CD4-positive, CD25-positive, alpha-beta regulatory T cell (primary cell): ENCODE data around the gene ZCCHC3. TPM values are rescaled to one million over a fixed set of nuclear protein-coding genes. Genes with fewer than 3 reads are reported as not detected.

Experiments used
- ATAC-seq, 2 donors: fragments of 150-1000 bp; cut with Tn5 transposase; one replicate each; pipeline ENCODE4 v1.10.0; 2021; ENCODE audit warnings: low read depth in 2 of 2, moderate number of reproducible peaks in 2 of 2, moderate library complexity in 1 of 2
- DNase-seq, 3 donors: peaks; one replicate each; pipeline versions ENCODE4 v3.0.0 to v3.0.0-alpha.2; 2012 to 2022; ENCODE audit warnings: mixed read lengths in 1 of 3
- H3K27ac ChIP-seq: one replicate; pipeline ENCODE4 v1.7.0; 2013; ENCODE audit warnings: mild to moderate bottlenecking, low read length; ENCODE audit not compliant: insufficient read depth, poor library complexity, severe bottlenecking
- H3K27me3 ChIP-seq: one replicate; pipeline ENCODE4 v1.7.0; 2013; ENCODE audit warnings: low read length; ENCODE audit not compliant: control insufficient read depth, insufficient read depth
- H3K36me3 ChIP-seq: one replicate; pipeline ENCODE4 v1.7.0; 2013; ENCODE audit warnings: mild to moderate bottlenecking, low read length, moderate library complexity; ENCODE audit not compliant: control insufficient read depth, insufficient read depth
- H3K4me1 ChIP-seq: 2 replicates; pipeline ENCODE4 v1.7.0; 2013; ENCODE audit warnings: mild to moderate bottlenecking, low read length; ENCODE audit not compliant: insufficient read depth, control insufficient read depth, poor library complexity, severe bottlenecking
- H3K4me3 ChIP-seq: one replicate; pipeline ENCODE4 v1.7.0; 2013; ENCODE audit warnings: low read depth, mild to moderate bottlenecking, low read length, moderate library complexity
- H3K9me3 ChIP-seq, 2 experiments: 1 replicate in 1 of 2; 2 replicates in 1 of 2; pipeline ENCODE4 v1.7.0; 2013; ENCODE audit warnings: low read length in 2 of 2, mild to moderate bottlenecking in 1 of 2, moderate library complexity in 1 of 2; ENCODE audit not compliant: control insufficient read depth in 2 of 2
- H3K27ac Mint-ChIP-seq, 3 donors: one replicate each; pipeline ENCODE4 v1.8.0; 2020 to 2022; ENCODE audit warnings: mild to moderate bottlenecking in 3 of 3, mixed read lengths in 3 of 3, moderate library complexity in 2 of 3
- H3K27me3 Mint-ChIP-seq: one replicate; pipeline ENCODE4 v1.8.0; 2022; ENCODE audit warnings: mild to moderate bottlenecking, mixed read lengths
- H3K36me3 Mint-ChIP-seq: one replicate; pipeline ENCODE4 v1.8.0; 2020; ENCODE audit warnings: mixed read lengths
- H3K4me1 Mint-ChIP-seq, 4 donors: one replicate each; pipeline ENCODE4 v1.8.0; 2020 to 2022; ENCODE audit warnings: mixed read lengths in 4 of 4, mild to moderate bottlenecking in 1 of 4
- H3K4me3 Mint-ChIP-seq, 4 donors: one replicate each; pipeline ENCODE4 v1.8.0; 2020 to 2022; ENCODE audit warnings: mild to moderate bottlenecking in 4 of 4, mixed read lengths in 4 of 4, moderate library complexity in 3 of 4
- H3K9me3 Mint-ChIP-seq, 7 donors: one replicate each; pipeline ENCODE4 v1.8.0; 2020 to 2022; ENCODE audit warnings: mixed read lengths in 7 of 7, mild to moderate bottlenecking in 3 of 7, moderate library complexity in 2 of 7
- polyA plus RNA-seq, 4 donors: library from polyadenylated mRNA; unstranded; fragments of 300-500 nt; fragmentation: Illumina TruSeq; gene quantifications; one replicate each; pipeline ENCODE4 v1.2.3, GENCODE V29; 2021
- total RNA-seq: library from RNA; stranded (reverse); gene quantifications from one replicate; pipeline ENCODE4 v1.2.3, GENCODE V29; 2022

The ZCCHC3 gene
- total and polyA plus RNA-seq, 5 donors from 2014 or later: 5.9 to 19.7 (median 8.9) TPM

DNA sequence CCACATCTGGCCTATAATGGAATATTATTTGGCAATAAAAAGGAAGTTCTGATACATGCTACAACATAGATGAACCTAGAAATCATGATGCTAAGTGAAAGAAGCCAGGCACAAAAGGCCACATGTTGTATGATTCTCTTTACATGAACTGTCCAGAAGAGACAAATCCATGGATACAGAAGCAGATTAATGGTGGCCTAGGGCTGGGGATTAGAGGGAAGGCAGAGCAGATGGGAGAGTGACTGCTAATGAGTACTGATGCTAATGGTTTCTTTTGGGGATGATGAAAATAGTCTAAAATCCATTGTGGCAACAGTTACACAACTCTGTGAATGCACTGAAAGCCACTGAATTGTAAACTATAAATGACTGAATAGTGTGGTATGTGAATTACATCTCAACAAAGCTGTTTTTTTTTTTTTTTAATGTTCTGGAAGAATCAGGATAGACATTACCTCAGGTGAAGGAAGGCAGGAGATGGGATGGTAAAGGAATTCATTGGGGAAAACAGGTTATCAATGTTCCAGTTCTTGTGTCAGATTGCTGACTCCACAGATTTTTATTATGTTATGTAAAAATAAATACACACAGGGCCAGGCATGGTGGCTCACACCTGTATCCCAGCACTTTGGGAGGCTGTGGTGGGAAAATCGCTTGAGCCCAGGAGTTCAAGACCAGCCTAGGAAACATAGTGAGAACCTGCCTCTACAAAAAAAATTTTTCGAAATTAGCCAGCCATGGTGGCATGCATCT, 19.1 kb downstream of the ZCCHC3 start:
- H3K4me3 Mint-ChIP-seq: no peak overlapping the region
- peaks cover 4% of the 10 kb centered on the region for H3K27me3 Mint-ChIP-seq
- H3K4me1 Mint-ChIP-seq: peaks cover 0 to 3% (median 0%) of the 10 kb centered on the region in 4 donors
- ATAC-seq (no peak), DNase-seq (no peak)
- no peaks in the 10 kb centered on the region for H3K9me3 Mint-ChIP-seq
- H3K9me3 ChIP-seq: no peaks in the 10 kb centered on the region
- H3K36me3 ChIP-seq: no peaks in the 10 kb centered on the region
- no peak overlapping the region for H3K27ac Mint-ChIP-seq
- no peak overlapping the region for H3K27ac ChIP-seq
- H3K36me3 Mint-ChIP-seq: no peaks in the 10 kb centered on the region
- no peaks in the 10 kb centered on the region for H3K27me3 ChIP-seq
- no peaks in the 10 kb centered on the region for H3K4me1 ChIP-seq
- no peak overlapping the region for H3K4me3 ChIP-seq

DNA sequence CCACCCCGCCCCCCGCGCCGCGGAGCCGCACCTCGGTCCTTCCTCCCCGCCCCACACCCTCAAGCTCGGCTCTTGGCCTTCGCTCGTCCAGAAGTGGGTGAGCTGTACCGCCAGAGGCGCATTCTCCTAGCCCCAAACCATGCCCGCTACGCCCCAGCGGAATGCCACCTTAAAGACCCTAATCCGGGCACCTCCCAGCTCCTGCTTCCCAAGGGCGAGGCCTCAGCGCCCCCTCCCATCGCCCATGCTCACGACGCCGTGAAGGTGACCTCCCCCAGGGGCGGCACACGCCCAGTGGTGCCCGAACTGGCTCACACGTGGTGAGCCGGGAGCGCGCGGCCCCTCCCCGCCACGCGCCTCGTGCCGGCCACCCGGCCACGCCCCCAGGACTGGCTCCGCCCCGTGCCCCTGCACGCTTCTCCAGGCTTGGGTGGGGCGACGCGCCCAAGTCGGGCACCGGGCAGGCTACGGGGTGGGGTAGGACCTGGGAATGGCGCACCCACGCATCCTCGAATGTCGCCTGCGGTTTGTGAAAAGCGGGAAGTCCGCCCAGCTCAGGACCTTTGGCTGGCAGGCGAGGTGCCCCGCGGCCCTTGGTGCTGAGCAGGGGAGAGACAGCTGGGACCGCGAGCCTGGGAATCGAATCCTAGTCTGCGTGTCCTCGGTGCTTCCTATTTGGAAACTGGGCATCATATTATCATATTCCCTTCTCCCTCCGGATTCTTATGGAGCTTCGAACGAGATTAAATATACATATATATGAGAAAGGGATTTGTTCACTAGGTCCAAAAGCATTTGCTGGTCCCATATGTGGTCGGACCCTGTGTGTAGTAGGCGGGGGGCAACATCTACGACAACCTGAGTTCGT, 27.0 kb downstream of the ZCCHC3 start:
- Histone ChIP-seq H3K27me3 (no peaks in the 10 kb centered on the region), H3K9me3 (no peaks in the 10 kb centered on the region), H3K36me3 (no peaks in the 10 kb centered on the region), H3K4me1 (peaks cover 34% of the 10 kb centered on the region), H3K4me3 (peak overlapping the region; percentile 79), H3K27ac (peak overlapping the region; percentile 78)
- Mint-ChIP-seq H3K36me3 (no peaks in the 10 kb centered on the region), H3K4me1 (peaks cover 0 to 31% (median 10%) of the 10 kb centered on the region in 4 donors), H3K4me3 (peak overlapping the region; percentile 93 to 96 (median 94)), H3K9me3 (peaks cover 0 to 2% (median 0%) of the 10 kb centered on the region in 7 donors), H3K27ac (peak overlapping the region; percentile 75 to 91 (median 83)), H3K27me3 (peaks cover 4% of the 10 kb centered on the region)
- ATAC-seq (peak; percentile 65 to 69), DNase-seq (peak; percentile 81 to 89 (median 83))

DNA sequence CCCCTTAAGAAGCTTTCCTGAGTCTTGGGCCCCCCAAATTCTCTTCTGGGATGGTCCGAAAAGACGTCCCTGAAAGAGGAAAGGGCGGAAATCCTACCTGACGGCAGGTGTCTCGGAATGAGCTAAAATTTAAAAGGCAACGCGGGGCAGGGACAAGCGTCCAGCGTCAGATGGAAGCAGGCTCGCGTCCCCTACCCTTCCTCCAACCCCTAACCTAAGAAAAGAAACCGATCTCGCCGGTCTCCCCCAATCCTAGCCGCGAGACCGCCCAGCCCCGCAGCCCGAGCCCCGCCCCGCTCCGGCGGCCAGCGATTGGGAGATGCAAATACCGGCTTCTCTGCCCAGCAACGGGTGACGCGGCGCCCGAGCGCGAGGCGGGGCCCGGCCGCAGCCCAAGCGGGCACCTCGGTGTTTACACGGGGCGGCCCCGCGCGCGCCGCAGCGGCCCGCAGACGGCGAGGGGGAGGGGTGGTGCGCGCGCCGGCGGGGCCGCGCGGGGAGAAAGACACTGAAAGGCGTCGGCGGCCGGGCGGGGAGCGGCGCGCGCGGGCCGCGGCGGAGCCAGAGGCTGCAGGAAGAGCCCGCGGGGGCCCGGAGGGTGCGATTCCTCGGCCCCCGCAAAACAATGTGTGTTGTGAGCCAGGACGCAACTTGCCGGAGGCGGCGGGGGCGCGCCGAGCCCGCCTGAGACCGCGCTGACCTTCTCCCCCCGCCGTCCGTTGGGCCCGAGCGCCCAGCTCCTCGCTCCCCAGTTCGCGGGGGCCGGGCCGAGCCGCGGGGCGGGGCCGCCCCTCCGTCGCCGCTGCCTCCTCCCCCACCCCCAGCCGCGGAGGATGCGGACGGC, 27.9 kb downstream of the ZCCHC3 start, which contains the start of gene SOX12:
SOX12 (plus strand) TSS at position 508 of the 844 bp plus-strand sequence. CDS start 373 bp downstream, outside the sequence.
- peak; percentile 93 to 97 (median 94) for DNase-seq
- Mint-ChIP-seq H3K27me3 (peaks cover 4% of the 10 kb centered on the region), H3K27ac (peak within 1 kb of the TSS; percentile 75 to 91 (median 83)), H3K36me3 (no peaks in the 10 kb centered on the region), H3K4me1 (peaks cover 3 to 39% (median 12%) of the 10 kb centered on the region in 4 donors), H3K4me3 (peak within 1 kb of the TSS; percentile 93 to 96 (median 94)), H3K9me3 (peaks cover 0 to 2% (median 0%) of the 10 kb centered on the region in 7 donors)
- Histone ChIP-seq H3K27me3 (no peaks in the 10 kb centered on the region), H3K4me1 (peaks cover 34% of the 10 kb centered on the region), H3K4me3 (peak within 1 kb of the TSS; percentile 79), H3K36me3 (no peaks in the 10 kb centered on the region), H3K9me3 (no peaks in the 10 kb centered on the region), H3K27ac (peak within 1 kb of the TSS; percentile 78)
- ATAC-seq: peak; percentile 78 to 80

DNA sequence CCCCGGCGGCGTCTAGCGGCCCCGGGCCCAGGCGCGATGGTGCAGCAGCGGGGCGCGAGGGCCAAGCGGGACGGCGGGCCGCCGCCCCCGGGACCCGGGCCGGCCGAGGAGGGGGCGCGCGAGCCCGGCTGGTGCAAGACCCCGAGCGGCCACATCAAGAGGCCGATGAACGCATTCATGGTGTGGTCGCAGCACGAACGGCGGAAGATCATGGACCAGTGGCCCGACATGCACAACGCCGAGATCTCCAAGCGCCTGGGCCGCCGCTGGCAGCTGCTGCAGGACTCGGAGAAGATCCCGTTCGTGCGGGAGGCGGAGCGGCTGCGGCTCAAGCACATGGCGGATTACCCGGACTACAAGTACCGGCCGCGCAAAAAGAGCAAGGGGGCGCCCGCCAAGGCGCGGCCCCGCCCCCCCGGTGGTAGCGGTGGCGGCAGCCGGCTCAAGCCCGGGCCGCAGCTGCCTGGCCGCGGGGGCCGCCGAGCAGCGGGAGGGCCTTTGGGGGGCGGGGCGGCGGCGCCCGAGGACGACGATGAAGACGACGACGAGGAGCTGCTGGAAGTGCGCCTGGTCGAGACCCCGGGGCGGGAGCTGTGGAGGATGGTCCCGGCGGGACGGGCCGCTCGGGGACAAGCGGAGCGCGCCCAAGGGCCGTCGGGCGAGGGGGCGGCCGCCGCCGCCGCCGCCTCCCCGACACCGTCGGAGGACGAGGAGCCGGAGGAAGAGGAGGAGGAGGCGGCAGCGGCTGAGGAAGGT, 28.7 kb downstream of the ZCCHC3 start:
- Mint-ChIP-seq H3K27ac (peak overlapping the region in 2 of 3 donors; percentile 26 to 59), H3K4me3 (peak overlapping the region; percentile 74 to 86 (median 80)), H3K27me3 (peaks cover 4% of the 10 kb centered on the region), H3K9me3 (peaks cover 0 to 2% (median 0%) of the 10 kb centered on the region in 7 donors), H3K36me3 (no peaks in the 10 kb centered on the region), H3K4me1 (peaks cover 6 to 46% (median 15%) of the 10 kb centered on the region in 4 donors)
- H3K4me3 ChIP-seq: no peak overlapping the region
- no peak for ATAC-seq
- H3K27ac ChIP-seq: peak overlapping the region; percentile 63
- H3K4me1 ChIP-seq: peaks cover 34% of the 10 kb centered on the region
- no peaks in the 10 kb centered on the region for H3K36me3 ChIP-seq
- H3K27me3 ChIP-seq: no peaks in the 10 kb centered on the region
- peak; percentile 37 to 53 (median 38) for DNase-seq
- H3K9me3 ChIP-seq: no peaks in the 10 kb centered on the region

DNA sequence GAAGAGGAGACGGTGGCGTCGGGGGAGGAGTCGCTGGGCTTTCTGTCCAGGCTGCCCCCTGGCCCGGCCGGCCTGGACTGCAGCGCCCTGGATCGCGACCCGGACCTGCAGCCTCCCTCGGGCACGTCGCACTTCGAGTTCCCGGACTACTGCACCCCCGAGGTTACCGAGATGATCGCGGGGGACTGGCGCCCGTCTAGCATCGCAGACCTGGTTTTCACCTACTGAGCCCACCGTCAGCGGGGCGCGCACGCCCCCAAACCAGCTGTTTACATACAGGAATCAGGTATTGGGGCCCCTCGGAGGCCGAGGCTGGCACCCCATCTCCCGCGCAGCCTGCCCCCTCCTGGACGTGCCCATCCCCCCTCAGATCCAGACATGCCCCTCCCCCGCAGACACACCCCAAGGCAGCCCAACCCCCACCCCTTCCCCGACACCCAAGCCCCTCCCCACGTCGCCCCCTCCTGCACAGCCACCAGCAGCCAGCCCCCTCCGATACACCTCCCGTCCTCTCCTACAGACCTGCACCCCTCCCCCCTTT, 29.3 kb downstream of the ZCCHC3 start:
- H3K27me3 Mint-ChIP-seq: peaks cover 4% of the 10 kb centered on the region
- Histone ChIP-seq H3K9me3 (no peaks in the 10 kb centered on the region), H3K27ac (peak overlapping the region; percentile 63), H3K36me3 (no peaks in the 10 kb centered on the region), H3K27me3 (no peaks in the 10 kb centered on the region), H3K4me3 (no peak overlapping the region), H3K4me1 (peaks cover 34% of the 10 kb centered on the region)
- peak overlapping the region in 2 of 3 donors; percentile 31 to 69 for H3K27ac Mint-ChIP-seq
- H3K4me3 Mint-ChIP-seq: peak overlapping the region; percentile 73 to 86 (median 80)
- no peak for DNase-seq
- H3K9me3 Mint-ChIP-seq: no peaks in the 10 kb centered on the region
- H3K36me3 Mint-ChIP-seq: no peaks in the 10 kb centered on the region
- H3K4me1 Mint-ChIP-seq: peaks cover 6 to 46% (median 15%) of the 10 kb centered on the region in 4 donors
- no peak for ATAC-seq

DNA sequence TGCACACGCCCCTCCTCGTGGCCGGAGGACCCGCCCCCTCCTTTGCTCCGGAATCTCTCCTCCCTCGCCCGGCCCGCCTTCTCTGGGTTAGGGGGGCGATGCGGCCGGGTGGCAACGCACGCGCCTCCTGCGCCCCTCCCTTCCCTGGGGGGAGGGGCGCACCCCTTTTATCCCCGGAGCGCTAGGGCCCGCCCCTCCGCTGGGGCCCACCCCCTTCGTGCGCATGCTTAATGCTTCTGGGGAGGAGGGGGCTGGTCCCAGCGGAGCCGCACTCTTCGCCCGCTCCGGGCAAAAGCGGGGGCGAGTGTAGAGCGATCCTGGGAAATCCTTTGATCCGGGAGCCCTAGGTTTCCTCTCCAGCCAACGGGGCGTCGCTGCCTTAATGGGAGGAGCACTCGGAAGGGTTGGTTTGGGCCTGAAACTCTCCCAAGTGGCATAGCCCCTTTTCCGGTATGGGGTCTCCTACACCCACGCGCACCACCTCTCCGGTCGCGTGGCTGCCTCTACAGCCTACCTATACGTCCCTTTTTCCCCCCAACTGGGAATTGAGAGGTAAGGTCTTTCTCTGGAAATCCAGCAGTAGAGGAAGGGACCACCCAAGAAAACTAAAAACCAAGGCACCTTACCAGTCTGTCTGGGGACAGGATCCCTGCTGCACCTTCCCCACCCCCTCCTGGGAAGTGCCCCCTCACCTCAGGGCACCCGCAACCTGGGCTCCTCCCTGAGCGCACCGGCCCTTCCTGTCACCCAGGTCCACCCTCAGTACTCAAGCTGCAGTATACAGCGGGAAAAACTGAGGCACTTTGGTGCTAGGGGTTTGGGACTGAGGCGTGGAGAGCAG, 30.0 kb downstream of the ZCCHC3 start:
- no peaks in the 10 kb centered on the region for H3K36me3 Mint-ChIP-seq
- no peaks in the 10 kb centered on the region for H3K9me3 Mint-ChIP-seq
- no peaks in the 10 kb centered on the region for H3K9me3 ChIP-seq
- peak overlapping the region; percentile 35 for H3K4me3 ChIP-seq
- peak overlapping the region; percentile 63 for H3K27ac ChIP-seq
- H3K4me3 Mint-ChIP-seq: peak overlapping the region; percentile 73 to 86 (median 80)
- no peaks in the 10 kb centered on the region for H3K27me3 ChIP-seq
- H3K27ac Mint-ChIP-seq: peak overlapping the region in 2 of 3 donors; percentile 44 to 85
- H3K4me1 ChIP-seq: peaks cover 34% of the 10 kb centered on the region
- peaks cover 4% of the 10 kb centered on the region for H3K27me3 Mint-ChIP-seq
- ATAC-seq (no peak), DNase-seq (peak; percentile 70 to 72 (median 70))
- H3K36me3 ChIP-seq: no peaks in the 10 kb centered on the region
- peaks cover 6 to 46% (median 15%) of the 10 kb centered on the region in 4 donors for H3K4me1 Mint-ChIP-seq
